Amniotic epithelial cell (primary cell): ENCODE data around the gene PISD.

ENCODE experiments used
- DNase-seq: peaks from one replicate; pipeline ENCODE4 v3.0.0-alpha.2; 2010; ENCODE audit warnings: low read depth

The PISD gene

GRCh38 chr22:31625661-31626426 is 36.2 kb downstream of the PISD start:
- peak; percentile 42 for DNase-seq

DNA sequence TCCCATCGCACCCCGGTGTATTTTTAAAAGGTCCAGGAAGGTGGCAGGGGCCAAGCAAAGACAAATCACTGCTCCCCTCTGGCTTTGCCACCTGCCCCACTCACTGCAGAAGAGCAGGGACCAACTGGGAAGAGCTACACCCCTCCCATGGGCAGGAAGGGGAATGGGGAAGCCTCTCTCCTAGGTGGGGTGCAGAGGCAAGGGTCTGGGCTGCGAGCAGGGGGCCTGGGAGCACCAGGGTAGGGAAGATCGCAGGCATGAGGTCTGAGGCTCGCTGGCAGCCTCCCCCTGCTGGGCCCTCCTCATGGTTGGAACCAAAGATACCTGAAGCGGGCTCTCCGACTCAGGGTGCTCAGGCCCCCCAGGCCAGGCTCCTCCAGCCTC is 36.8 kb downstream of the PISD start:
- no peak for DNase-seq

DNA sequence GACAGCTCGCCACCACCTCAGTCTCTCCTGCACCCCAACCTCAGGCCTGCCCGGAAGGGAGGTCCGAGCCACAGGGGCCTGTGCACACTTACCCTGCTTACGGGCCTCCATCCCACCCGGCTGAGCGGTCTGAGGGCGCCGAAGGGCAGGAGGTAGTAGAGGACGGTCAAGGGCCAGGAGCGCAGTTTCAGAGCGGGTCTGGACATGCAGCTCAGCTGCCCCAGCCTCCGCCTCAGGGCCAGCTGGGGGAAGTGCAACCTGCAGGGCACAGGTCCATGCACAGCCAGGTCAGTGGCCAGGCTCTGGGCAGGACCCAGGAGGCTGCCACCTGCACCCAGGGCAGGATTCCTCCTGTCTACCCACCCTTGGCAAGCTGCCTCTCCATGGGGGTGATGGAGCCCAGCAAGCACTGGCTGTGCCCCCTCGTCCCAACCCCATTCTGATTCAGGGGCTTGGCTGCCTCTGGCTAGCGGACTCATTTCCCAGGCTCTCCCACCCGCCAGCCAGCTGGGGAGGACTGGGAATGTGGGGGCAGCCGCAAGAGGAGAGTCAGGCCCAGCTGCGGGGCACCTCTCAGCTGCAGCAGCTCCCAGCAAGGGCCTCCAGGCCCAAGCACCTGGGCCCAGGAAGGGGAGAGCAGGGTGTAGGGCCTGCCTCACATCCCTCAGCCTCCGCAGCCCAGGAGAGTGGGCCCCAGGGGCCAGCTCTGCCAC is 38.3 kb downstream of the PISD start:
- no peak for DNase-seq

DNA sequence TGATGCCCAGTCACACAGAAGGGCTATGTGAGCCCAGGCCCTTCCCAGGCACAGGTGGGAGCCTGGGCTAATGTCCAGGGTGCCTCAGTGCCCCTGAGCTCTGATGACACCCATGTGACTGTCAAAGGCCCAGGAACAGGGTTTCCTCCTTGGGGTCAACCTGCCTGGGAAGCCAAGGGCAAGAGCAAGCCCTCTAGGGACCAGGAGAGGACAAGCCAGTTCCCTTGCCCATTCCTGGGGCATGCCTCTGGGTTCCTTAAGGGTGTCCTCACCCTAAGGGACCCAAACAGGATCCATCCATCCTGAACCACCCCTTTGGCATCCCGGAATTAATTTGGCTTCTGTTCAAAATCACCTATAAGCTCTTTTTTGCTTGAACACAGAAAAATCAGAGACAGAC is 39.0 kb downstream of the PISD start:
- DNase-seq, result no peak

DNA sequence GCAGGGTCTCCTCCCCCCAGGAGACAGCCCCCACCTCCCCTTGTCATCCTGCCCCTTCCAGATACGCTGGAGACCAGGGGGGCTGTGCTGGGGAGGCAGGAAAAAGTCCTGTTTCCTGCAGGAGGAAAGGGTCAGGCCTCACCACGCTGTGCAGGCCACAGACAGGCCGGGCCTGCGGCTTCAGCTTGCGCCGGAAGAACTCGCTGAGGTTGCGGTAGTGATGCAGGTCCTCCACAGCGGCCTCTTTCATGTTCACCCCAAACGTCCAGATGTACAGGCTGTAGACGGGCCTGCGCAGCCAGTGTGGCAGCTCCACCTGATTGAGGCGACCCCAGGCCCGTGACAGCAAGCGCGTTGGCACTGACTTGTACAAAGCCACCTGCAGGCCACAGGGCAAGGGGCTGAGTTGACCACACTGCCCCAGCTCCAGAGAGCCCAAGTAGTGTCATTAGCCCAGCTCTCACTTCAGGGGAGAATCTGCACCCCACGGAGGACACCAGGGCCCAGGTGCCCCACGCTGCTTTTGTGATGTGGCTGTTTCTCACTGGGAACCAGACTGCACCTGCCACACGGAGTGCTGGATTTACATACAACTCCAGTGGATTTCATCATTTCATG is 40.4 kb downstream of the PISD start:
- DNase-seq, result no peak

DNA sequence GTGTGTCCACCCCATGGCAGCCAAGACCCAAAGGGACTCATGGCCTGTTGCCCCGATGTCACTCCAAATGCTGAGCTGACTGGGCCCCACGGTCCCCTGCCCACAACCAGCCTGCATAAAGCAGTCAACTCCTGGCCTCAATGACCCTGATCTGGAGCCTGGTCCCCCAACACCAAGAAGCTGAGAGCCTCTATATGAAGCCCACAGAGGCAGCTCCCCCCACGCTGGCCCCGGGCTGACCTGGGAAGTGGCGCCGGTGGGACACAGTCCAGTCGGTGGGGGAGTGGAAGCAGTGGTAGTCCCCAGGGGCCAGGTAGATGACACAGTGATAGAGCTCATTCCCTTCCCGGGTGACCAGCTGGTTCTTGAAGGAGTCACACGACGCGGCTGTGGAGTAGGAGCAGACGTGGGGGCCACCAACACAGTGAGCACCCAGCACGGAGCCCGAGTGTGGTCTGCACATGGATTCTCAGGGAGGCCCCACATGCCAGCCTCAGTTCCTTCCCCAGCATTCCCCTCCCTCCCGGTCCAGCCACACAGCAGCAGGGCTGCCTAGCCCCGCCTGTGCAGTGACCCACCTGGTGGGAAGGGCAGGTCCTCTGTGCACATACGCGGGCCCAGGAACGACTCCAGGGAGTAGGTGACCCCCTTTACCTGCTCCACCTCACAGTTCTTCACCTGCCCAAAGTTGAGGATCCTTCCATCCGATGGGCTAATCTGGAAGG is 41.1 kb downstream of the PISD start:
- no peak for DNase-seq

DNA sequence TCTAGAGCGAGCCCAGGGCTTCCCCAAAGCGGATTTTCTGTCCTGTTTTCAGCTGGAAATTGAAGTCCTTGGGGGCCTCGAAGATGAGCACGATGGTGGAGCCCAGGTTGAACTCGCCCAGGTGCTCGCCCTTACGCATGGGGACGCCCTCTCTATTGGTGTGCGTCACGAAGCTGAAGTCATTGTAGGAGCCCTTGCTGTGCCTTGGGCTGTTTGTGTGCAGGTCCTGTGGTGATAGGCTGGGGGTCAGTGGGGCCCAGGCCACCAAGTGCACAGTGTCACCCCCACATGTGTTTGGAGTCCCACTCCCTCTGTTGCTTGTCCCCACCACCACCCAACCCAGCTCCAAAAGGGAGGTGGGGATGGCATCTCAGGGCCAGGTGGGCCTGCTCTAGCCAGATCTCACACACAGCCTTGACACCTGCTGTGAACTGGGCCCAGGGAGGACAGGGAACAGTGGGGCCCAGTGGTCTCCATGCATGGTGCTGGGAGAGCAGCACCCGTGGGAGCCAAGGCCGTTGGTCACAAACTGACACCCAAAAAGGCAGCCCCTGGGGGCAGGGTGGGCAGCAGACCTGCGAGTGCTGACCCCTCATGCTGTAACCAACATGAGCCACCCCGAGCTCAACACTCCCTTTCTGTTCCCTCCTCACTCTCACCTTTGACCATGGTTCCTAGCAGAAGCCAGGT is 42.3 kb downstream of the PISD start:
- no peak for DNase-seq

DNA sequence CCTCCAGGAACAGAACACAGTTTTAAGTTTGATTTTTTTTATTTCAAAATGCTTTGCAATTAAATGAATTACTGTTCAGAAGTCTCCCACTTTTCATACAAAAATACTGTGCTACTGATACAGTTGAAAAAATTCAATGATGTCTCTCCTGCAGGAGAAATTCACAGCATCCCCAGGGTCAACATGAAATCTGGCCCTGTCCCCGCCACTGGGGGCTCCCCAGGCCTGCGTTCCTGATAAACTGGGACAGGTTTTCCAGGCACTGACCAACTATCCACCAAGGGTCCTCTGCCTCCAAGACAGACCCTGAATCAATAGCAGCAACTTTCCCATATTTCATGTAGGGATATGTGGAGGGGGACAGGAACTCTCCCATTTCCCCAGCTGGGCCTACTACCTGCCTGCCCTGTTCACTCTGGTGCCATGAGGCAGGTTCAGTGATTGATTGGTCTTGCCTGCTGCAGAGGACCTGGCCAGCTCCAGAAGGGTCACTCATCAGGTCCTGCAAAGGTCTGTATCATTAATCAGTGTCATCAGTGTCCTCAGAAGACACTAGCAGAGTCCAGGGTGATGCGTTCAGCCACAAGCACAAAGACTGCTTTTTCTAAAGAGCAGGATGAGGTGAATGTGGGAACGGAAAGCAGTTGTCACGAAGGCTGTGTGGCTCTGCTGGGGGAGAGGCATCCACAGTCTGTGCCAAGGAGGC is 43.4 kb downstream of the PISD start:
- no peak for DNase-seq

DNA sequence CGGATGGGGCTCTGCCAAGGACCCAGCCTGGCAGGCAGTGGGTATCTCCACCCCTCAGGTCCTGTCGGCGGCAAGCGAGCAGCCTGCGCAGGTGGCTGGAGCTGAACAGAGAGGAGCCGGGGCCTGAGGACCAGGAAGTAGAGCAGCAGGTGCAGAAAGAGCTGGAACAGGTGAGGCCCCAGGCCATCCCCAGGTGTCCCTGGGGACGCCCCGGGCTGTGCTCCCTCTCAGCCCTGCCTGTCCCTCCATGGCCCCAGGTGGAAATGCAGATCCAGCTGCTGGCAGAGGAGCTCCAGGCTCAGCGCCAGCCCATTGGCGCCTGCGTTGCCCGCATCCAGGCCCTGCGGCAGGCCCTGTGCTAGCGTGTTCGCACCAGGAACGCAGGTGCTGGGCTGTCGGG is 44.0 kb downstream of the PISD start:
- no peak for DNase-seq

DNA sequence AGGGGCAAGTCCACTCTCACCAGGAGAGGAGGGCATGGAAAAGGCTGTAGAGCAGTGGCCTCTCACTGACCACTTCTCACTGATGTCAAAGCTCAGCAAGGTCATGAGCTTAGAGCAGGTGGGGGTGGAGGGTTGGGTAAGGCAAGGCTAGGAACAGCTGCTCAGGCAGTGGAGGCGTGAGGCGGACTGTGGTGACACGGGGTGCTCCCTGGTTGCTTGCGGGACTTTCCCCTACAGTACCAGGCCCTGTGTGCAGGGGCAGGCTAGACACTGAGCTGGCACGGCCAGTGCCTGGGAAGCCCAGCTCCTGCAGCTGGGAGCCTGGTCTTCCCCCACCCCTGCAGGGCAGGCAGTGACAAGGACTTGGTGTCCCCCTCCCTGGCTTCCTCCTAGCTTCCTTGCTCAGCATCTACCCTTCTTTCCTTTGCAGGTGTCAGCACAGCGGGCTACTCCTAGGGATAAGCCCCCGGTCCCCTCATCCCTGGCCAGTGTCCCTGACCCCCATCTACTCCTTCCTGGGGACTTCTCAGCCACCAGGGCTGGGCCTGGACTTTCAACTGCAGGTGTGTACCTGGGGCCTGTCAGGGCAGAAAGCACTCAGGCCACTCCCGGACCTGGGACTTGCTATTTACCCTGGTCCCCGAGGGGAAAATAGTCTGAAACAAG is 45.6 kb downstream of the PISD start:
- DNase-seq, result peak; percentile 41

- DNase-seq, result no peak
These were observed 46.1 kb downstream of the PISD start for GRCh38 chr22:31615940-31616314.

GRCh38 chr22:31615491-31615860 is 46.5 kb downstream of the PISD start:
- DNase-seq, result no peak

- DNase-seq, result no peak
These were observed 47.1 kb downstream of the PISD start for GRCh38 chr22:31614781-31615490.

DNA sequence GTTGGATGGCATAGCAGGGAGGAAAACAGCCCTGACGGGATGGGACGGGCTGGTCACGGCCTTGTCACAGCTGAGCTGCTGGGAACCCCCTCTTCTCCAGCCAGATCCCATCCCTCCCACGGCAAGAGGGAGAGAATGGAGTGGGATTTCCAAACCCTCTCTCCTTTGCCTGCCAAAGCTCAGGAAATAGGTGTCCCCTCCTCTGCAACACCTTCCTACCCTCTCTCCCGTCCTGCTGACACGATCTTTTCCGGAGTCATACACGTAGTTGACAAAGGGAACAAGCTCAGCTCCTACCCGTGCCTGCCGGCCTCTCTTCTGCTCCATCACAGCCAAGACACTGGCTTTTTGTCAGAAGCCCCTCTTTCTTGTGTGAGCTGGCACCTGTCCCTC is 48.1 kb downstream of the PISD start:
- no peak for DNase-seq

GRCh38 chr22:31613286-31613903 is 48.6 kb downstream of the PISD start:
- DNase-seq, result no peak

GRCh38 chr22:31612891-31613285 is 49.1 kb downstream of the PISD start:
- DNase-seq, result no peak

GRCh38 chr22:31611061-31611760 is 50.8 kb downstream of the PISD start:
- peak; percentile 44 for DNase-seq

- no peak for DNase-seq
These were observed 51.4 kb downstream of the PISD start for GRCh38 chr22:31610611-31611010.

GRCh38 chr22:31609716-31610115 is 52.3 kb downstream of the PISD start:
- no peak for DNase-seq
